GM21360 (cell line): Measurements from ENCODE around the gene ZNF521.

Experiments used
- ATAC-seq: cut with Tn5 transposase; IDR thresholded peaks from one replicate; pipeline ENCODE4 v1.9.1; 2021; ENCODE audit warnings: mild to moderate bottlenecking, moderate library complexity; ENCODE audit not compliant: unreplicated experiment

Gene ZNF521

DNA sequence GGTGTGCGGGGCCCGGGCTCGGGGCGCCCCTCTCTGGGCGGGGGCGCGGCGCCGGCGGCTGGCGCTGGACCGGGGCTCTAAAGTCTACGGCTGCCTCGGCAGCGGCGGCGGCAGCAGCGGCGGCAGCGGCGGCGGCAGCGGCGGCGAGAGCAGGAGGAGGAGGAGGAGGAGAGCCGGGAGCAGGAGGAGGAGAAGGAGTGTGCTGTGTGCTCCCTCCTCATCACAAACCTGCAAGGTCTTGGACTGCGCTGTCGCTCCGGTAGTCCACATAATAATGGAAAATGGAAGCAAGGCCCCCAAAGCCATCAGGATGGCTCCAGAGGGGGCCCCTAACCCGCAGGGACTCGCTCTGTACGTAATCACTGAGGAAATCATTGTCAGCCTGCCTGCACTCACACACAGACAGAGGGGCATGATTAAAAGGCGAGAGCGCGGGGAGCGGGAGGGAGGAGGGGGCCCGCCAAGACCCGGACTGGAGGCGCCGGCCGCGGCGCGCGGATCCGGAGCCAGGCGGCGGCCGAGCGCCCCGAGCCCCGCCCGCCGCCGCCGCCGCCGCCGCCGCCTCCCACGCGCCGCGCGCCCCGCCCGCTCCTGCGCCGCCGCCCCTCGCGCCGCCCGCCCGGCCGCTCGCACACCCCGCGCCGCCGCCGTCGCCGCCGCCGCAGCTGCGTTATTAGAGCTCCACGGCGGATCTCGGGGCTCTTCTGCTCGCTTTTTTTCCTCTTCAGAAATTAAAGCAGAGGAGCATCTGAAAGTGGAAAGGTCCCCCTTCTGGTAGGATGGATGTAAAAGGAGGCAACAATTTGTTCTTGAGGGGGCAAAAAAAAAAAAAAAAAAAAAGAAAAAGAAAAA lies at the start of gene ZNF521:
Gene ZNF521, minus strand, starts transcription at position 390 of the 852 bp plus-strand sequence. CDS start 1,220 bp downstream, outside the sequence.
- peak; percentile 61 for ATAC-seq

- no peak for ATAC-seq
Observed at GRCh38 chr18:25399554-25399953, 47.6 kb upstream of the ZNF521 start.

DNA sequence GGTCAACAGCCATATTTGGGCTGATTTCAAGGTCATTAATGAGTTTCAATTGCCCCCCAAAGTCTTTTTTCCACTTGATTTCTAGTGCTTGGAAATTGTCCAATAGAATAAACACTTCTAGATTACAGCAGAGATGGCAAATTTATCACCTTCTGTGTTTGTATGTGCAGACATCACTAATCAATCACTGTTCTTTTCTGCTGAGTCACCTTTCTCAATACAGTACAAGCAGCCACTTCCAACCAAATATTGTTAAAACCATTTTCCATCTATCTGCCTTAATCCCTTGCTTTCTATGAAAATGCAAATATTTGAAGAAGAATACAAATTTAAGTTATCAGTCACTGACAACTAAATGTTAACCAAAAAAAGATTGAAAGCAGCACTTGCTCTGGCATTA lies 40.2 kb upstream of the ZNF521 start:
- no peak for ATAC-seq

DNA sequence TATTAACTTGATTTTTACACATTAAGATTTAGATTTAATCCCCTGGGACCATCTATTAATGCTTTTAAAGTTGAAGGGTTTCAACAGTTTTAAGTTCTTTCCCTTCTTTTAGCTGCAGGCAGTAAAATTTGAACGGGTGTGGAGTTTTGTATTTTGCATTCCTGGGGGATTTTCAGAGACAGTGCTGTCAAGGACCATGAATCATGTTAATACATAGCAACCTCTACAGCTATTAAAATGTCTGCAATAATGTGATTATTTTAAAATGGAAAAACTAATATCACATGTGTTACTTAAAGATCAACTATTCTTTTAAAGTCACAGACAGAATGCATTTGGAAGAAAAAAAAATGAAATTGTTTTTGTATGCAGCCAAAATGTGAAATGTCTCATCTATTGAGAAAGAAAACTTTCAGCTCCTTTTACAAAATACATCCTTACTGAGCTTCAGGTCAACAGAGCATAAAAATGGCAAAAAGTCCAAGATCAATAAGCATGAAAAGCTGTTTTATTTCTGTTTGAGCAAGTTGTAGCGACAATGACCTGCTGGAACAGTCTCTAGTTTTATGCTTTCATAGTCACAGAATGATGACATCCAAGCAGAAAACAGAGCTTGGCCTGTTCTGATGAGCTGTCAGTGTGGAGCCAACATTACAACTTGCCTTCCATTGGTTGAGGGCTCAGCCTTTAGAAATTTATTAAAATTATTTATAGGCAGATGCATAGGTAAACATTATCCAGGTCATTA lies 21.6 kb upstream of the ZNF521 start:
- ATAC-seq = no peak

GRCh38 chr18:25370391-25370790 lies 18.4 kb upstream of the ZNF521 start:
- ATAC-seq = no peak

DNA sequence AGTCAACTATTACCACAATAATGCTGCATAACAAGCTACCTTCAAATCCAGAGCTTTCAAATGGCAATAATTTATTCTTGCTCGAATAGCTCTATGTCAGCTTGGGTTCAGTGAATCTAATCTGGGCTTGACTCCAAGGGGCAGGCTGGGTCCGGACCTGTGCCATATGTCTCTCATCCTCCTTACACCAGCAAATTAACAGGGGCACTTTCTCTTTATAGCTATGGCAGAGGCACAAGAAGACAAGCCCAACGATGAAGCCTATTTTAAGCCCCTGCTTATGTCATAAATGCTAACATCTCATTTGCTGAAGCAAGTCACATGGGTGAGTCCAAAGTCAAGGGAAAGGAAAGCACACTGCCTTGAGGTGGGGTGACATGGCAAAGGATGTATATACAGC lies 13.3 kb upstream of the ZNF521 start:
- ATAC-seq = no peak

- no peak for ATAC-seq
Observed at GRCh38 chr18:25364732-25365131, 12.8 kb upstream of the ZNF521 start.

- no peak for ATAC-seq
Observed at GRCh38 chr18:25360301-25360899, 8.4 kb upstream of the ZNF521 start.

DNA sequence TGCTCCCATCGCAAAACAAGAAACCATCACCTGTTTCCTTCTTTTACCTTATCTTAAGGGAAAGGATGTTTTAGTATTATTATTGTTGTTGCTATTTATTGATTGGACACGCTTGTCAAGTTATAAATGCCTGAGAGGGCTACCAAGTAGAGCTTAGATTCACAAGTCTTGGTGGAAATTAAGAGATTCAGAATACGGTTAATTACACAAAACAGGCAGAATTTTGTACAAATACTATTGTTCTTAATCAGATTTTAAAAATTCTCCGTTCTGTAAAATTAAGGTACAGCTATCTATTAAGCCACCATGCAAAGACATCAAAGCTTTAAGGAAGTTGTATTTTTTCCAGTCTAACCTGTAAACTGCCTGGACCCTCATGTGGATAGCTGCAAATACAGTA lies 1.1 kb upstream of the ZNF521 start:
- no peak for ATAC-seq

- no peak for ATAC-seq
Observed at GRCh38 chr18:25352629-25353005, 651 bp upstream of the ZNF521 start.

DNA sequence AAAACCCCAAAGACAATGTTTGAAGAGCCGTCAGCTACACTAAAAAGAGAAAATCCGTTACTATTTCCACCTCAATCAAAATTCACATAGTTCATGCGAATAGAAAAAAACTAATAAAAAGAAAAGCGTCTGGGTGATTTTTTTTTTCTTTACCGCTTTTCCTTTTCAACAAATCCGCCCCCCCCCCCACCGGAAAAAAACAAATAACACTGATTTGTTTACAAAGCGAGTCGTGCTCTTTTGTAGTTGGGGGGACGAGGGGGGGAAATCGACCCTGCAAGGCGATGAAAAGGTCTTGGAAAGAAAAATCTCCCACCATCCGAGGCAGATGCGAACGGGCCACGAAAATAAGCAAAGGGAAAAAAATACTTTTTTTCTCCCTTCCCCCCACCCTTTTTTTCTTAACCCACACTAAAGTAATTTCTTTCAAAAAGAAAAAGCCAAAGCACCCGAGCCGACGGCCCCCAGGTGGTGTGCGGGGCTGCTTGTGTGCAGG lies 638 bp downstream of the ZNF521 start:
- no peak for ATAC-seq

DNA sequence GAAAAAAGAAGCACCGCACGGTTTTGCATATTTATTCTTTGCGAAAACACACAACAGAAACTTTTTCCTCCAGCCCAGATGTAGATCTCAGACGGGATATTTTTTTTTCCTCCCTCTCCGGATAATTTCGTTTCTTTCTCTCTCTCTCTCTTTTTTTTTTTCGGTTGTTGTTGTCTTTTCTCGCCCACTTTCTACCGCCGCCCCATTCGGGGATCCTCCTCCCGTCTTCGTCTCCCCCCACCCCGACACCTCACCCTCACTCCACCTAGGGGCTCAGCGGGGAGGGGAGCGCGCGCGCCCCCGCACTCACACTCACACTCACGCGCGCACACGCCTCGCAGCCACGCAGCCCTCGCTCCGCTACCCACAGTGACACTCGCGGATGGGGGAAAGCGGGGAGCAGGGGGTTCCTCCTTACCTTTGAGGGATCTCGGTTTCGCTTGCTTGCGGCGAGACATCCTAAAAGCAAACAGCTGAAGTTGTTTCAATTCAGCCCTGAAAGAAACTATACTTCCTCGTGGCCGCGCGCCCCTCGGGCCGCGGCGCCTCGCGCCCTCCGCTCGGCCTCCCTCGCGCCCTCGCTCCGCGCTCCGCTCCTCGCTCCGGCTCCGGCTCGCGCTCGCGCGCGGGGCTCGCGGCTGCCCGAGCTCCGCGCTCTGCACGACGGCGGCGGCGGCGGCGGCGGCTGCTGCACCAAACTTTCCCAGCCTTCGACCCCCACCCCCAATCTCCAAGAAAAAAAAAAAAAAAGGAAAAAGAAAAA lies 1.3 kb downstream of the ZNF521 start:
- ATAC-seq = peak; percentile 49

GRCh38 chr18:25349926-25350487 lies 2.0 kb downstream of the ZNF521 start:
- no peak for ATAC-seq

GRCh38 chr18:25349131-25349925 lies 2.6 kb downstream of the ZNF521 start:
- ATAC-seq = no peak

- ATAC-seq = no peak
Observed at GRCh38 chr18:25348386-25349130, 3.4 kb downstream of the ZNF521 start.

GRCh38 chr18:25346561-25346960 lies 5.4 kb downstream of the ZNF521 start:
- no peak for ATAC-seq

GRCh38 chr18:25345081-25345866 lies 6.7 kb downstream of the ZNF521 start:
- ATAC-seq = no peak

GRCh38 chr18:25341831-25342230 lies 10.1 kb downstream of the ZNF521 start:
- no peak for ATAC-seq
